GM13977 (cell line): ENCODE results near the gene NMRK1.

Source experiments
- DNase-seq: peaks from one replicate; pipeline ENCODE4 v3.0.0; 2012; ENCODE audit warnings: low spot score
- CTCF ChIP-seq: IDR thresholded peaks from 2 replicates; pipeline ENCODE4 v1.5.1; 2012; ENCODE audit warnings: mild to moderate bottlenecking, control low read depth; ENCODE audit not compliant: insufficient read depth; ENCODE audit errors: extremely low read depth, missing control alignments
- in situ Hi-C: fragments of 300-500 bp; cut with MboI; formaldehyde crosslinking; loops from one replicate; pipeline ENCODE4 v1.12.0; 2022; ENCODE audit warnings: low sequenced_read_pairs, low pct_unique_long_range_greater_than_20kb, mixed read lengths, inconsistent platforms; ENCODE audit not compliant: unreplicated experiment

The NMRK1 gene

GRCh38 chr9:75019654-75020053, 68.3 kb downstream of the NMRK1 start:
- in situ Hi-C loops = no loop called here
- no peak for TF ChIP-seq CTCF
- no peak for DNase-seq

GRCh38 chr9:75019022-75019421, 68.9 kb downstream of the NMRK1 start:
- in situ Hi-C loops = no loop called here
- no peak for DNase-seq
- TF ChIP-seq CTCF = no peak

GRCh38 chr9:75017378-75017777, 70.6 kb downstream of the NMRK1 start:
- DNase-seq = no peak
- TF ChIP-seq CTCF = no peak
- in situ Hi-C loops = no loop called here

- DNase-seq = no peak
- in situ Hi-C loops = no loop called here
- TF ChIP-seq CTCF = no peak
These were observed 74.2 kb downstream of the NMRK1 start for GRCh38 chr9:75013735-75014134.
